Measurements from ENCODE around the gene PAX4.

DNA sequence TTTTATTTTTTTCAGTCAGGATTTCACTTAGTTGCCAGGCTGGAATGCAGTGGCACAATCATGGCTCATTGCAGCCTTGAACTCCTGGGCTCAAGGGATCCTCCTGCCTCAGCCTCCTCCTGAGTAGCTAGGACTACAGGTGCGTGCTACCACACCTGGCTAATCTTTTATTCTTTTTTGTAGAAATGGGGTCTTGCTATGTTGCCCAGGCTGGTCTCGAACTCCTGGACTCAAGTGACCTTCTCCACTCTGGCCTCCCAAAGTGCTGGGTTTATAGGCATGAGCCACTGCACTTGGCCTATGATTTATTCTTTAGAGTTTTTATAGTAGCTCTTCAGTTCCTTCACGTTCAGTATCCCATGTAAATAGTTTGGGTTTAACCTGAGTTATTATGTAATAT is 39.6 kb upstream of the PAX4 start:
- TF ChIP-seq CTCF (IDR thresholded peaks at IDR 0.05), result no peak
- TF ChIP-seq POLR2A (IDR thresholded peaks at IDR 0.05), result no peak

Measured in esophagus squamous epithelium (tissue), 4 donors.